ENCODE measurements around the gene F5. TPM values are rescaled to one million over a fixed set of nuclear protein-coding genes. Genes with fewer than 3 reads are reported as not detected.
A peak's percentile ranks its signal among the peaks of the same experiment; 100 is the strongest.

F5 gene
- total and polyA plus RNA-seq, 9 of the 15 experiments (the other 6 are each of a cell fraction or from before 2014, with no cell fraction given): 0.03 to 0.13 TPM; not detected in 7

- no peak for TF ChIP-seq ZNF449 (CRISPR knock-in tag; IDR thresholded peaks at IDR 0.05)
- no peak for TF ChIP-seq ZNF239 (CRISPR knock-in tag; IDR thresholded peaks at IDR 0.05)
- no peak for TF ChIP-seq TAL1 (IDR thresholded peaks at IDR 0.05)
- TF ChIP-seq THAP12 (CRISPR knock-in tag; IDR thresholded peaks at IDR 0.05): no peak
These were observed 1.7 kb downstream of the F5 start (continued) for GRCh38 chr1:169584483-169585144.

- H3K36me3 ChIP-seq (ENCODE audit: control insufficient read depth, insufficient read depth, low read length): no peaks in the 10 kb centered on the region
- H3K9me3 ChIP-seq (replicated peaks; ENCODE audit: control insufficient read depth, insufficient read depth, low read depth, low read length): no peaks in the 10 kb centered on the region
- ChIA-PET CTCF (ENCODE audit: low intra/inter-chr PET ratio) (no interaction called here), POLR2A (interaction anchor here (1.3 kb wide), 1 partner anchor 17 kb away, joined by 3 read pairs; no protein-coding TSS in a partner anchor)
- BruUV-seq (replicated peaks): no TSS peak
- no peak overlapping the region for H3K27ac ChIP-seq (ENCODE audit: extremely low read depth, low read depth, low read length)
- no peak overlapping the region for H3K4me3 ChIP-seq
- intact Hi-C loops (cut with micrococcal nuclease): no loop called here
- no peaks in the 10 kb centered on the region for H3K9me1 ChIP-seq (ENCODE audit: control insufficient read depth, insufficient read depth, low read length)
- ATAC-seq (no peak), DNase-seq (ENCODE audit: extremely low read depth in 1 of 4, low spot score in 3 of 4) (no peak), FAIRE-seq (no peak)
- H3K4me2 ChIP-seq (ENCODE audit: insufficient read depth, low read length): no peak overlapping the region
- H2AFZ ChIP-seq (ENCODE audit: low read depth, low read length): no peak overlapping the region
- peaks cover 2 to 4% of the 10 kb centered on the region in 2 experiments; a peak in 3 of 5 replicates for H3K27me3 ChIP-seq (ENCODE audit: control insufficient read depth in 2 of 2, insufficient read depth in 2 of 2, low read length in 2 of 2)
- in situ Hi-C loops (cut with MboI): no loop called here
- WGBS (ENCODE audit: insufficient coverage, low coverage, missing lambda C conversion rate): 0% methylated on average over 5 of the region's 5 CpGs
- no peaks in the 10 kb centered on the region for H4K20me1 ChIP-seq (replicated peaks; ENCODE audit: control insufficient read depth, insufficient read depth, low read length)
- no peaks in the 10 kb centered on the region for H3K79me2 ChIP-seq (ENCODE audit: control insufficient read depth, insufficient read depth, low read length)
- no peak overlapping the region for H3K9ac ChIP-seq (ENCODE audit: insufficient read depth in 1 of 2, low read depth in 2 of 2, low read length in 2 of 2)
- no peak for TF ChIP-seq STAG1 (CRISPR knock-in tag; IDR thresholded peaks at IDR 0.05; ENCODE audit: borderline replicate concordance)
- TF ChIP-seq CREB1 (IDR thresholded peaks at IDR 0.05): no peak
- no peak for TF ChIP-seq CREB1 (CRISPR knock-in tag; IDR thresholded peaks at IDR 0.05)
- no peak for TF ChIP-seq KLF13 (tag; IDR thresholded peaks at IDR 0.05; ENCODE audit: borderline replicate concordance, low read depth)
- peak; percentile 41 for TF ChIP-seq ZNF316 (IDR thresholded peaks at IDR 0.05)
- no peak for TF ChIP-seq POLR2AphosphoS2 (IDR thresholded peaks at IDR 0.05; ENCODE audit: low read length)
- no peak for TF ChIP-seq DNMT1 (IDR thresholded peaks at IDR 0.05)
- TF ChIP-seq NRF1 (conservative IDR thresholded peaks at IDR 0.05 in 1 of 2, IDR thresholded peaks at IDR 0.05 in 1 of 2): no peak
- TF ChIP-seq U2AF1 (optimal IDR thresholded peaks at IDR 0.05; ENCODE audit: low read depth, low read length): no peak
- H3K4me1 ChIP-seq (replicated peaks in 1 of 2; ENCODE audit: control insufficient read depth in 2 of 2, insufficient read depth in 2 of 2, low read length in 2 of 2): no peaks in the 10 kb centered on the region
These were observed 8.1 kb downstream of the F5 start for GRCh38 chr1:169577981-169578738.
